ENCODE measurements around the gene SYCP1.
A peak's percentile ranks its signal among the peaks of the same experiment; 100 is the strongest.
"Not testable (repeated sequence)": the region's sequence is repeated elsewhere in the genome, so short reads cannot be mapped to it uniquely, and the experiment has no call there.

Gene SYCP1

GRCh38 chr1:114979278-114979891 is 124.7 kb downstream of the SYCP1 start:
- DNase-seq, result peak; percentile 49

DNA sequence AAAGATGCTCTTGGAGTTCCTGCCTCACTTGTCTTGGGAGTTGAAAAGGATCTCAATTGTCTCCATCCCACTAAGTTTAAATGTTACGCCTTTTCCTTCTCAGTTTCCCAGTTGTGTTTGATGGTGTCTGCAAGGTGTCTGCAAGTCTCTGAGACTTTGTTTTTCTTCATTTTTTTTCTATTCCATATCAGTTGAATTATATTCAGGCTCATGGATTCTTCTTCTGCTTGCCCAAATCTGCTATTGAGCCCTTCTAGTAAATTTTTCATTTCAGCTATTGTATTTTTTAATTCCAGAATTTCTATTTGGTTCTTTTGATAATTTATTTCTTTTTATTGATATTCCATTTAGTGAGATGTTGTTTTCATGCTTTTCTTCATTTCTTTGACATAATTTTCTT is 127.6 kb downstream of the SYCP1 start:
- no peak for DNase-seq

GRCh38 chr1:114986286-114986685 is 131.6 kb downstream of the SYCP1 start:
- no peak for DNase-seq

GRCh38 chr1:114988095-114988494 is 133.4 kb downstream of the SYCP1 start:
- no peak for DNase-seq

DNA sequence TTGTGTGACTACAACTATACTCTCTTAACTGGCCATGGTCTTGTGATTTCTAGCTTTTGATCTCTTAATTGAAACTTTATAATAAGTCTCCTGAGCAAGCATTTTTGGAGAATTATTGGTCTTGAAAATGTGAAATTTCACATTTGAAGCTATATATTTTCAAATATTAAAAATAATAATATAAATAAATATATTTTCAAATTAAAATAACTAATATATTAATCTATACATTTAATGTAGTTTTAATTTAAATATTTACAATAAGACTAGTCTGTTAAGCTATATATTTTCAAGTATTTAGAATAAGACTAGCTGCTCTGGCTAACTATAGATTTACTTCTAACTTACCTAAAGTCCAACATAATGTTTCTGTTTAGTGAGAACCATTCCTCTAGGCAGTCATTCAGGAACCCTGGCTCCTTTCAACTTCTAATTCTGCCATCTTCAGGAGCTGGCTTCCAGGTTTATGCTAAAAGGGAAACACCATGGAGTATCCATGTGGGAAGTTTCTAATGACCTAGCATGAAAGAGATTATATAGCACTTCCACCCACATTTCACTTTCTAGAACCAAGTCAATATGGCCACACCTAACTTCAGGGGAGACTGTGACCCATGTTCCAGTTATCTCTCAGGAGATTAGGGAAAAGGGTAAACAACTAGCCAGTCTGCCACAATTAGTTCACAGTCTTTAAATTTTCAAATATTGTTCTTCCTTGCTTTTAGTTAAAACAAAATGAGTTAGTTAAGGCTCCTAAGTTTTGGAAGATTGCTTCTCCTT is 143.0 kb downstream of the SYCP1 start:
- DNase-seq, result no peak

- DNase-seq, result no peak
Observed at GRCh38 chr1:115006191-115006590, 151.5 kb downstream of the SYCP1 start.

- no peak for DNase-seq
Observed at GRCh38 chr1:115012006-115012405, 157.3 kb downstream of the SYCP1 start.

DNA sequence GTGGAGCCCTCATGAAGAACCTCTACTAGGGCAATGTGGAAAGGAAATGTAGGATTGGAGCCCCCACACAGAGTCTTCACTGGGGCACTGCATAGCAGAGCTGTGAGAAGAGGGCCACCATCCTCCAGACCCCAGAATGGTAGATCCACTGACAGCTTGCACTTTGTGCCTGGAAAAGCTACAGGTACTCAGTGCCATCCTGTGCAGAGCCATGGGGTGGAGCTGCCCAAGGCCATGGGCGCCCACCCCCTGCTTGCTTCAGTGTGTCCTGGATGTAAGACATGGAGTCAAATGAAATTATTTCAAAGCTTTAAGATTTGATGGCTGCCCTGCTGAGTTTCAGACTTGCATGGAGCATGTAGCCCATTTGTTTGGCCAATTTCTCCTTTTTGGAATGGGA is 157.8 kb downstream of the SYCP1 start:
- no peak for DNase-seq

DNA sequence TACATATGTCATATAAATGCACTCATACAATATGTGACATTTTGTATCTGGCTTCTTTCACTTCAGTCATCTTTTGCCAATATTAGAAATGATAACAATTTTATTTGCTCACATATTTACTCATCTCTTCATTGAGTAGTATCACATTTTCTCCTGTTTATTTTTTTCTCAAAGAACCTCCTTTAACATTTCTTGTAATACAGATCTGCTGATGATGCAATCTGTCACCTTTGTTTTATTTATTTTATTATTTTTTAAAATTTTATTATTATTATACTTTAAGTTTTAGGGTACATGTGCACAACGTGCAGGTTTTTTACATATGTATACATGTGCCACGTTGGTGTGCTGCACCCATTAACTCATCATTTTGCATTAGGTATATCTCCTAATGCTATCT is 159.1 kb downstream of the SYCP1 start:
- DNase-seq, result no peak

GRCh38 chr1:115019549-115019948 is 164.9 kb downstream of the SYCP1 start:
- not testable (repeated sequence) for DNase-seq

- DNase-seq, result no peak
Observed at GRCh38 chr1:115021145-115021544, 166.5 kb downstream of the SYCP1 start.

- no peak for DNase-seq
Observed at GRCh38 chr1:115023593-115023992, 168.9 kb downstream of the SYCP1 start.

DNA sequence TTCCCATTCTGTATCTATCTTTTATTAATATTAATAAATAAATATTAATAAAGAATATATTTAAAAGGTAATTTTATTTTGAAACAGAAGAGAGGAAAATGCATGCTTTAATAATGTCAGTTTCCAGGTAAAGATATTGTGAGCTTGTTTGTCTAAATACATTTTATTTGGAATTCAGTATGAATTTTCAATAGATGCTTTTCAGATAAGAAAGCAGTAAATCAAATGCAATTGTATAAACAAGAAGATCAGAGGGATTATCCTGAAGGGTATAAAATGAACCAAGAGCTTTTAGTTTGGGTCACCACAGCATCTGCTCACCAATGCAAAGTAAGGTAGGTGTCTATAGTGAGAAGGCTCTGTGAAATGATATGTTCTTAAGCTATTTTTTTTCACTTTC is 174.9 kb downstream of the SYCP1 start, which contains the start of gene TSHB:
TSS of gene TSHB (plus strand) at position 301 of the 400 bp plus-strand sequence. CDS start 3,537 bp downstream, outside the sequence.
- DNase-seq, result no peak

- DNase-seq, result no peak
Observed at GRCh38 chr1:115031595-115031994, 176.9 kb downstream of the SYCP1 start.

DNA sequence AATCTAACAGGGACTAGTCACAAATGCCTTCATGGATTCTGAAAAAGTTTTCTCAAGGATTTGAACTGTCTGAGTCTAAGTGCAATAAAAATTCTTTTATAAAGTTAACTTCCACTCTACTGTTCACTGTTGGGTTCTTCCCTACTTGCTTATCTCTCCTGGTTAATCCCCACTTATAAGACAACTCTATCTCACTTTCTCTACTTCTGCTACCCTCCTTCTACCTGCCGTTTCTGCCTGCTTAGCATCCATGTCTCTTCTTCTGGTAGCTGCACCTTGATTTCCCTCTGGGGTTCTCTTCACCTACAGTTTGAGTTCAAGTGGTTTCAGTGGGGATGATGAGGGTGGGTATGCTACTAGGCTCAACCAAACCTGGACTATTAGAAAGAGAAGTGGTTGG is 181.0 kb downstream of the SYCP1 start:
- no peak for DNase-seq

DNA sequence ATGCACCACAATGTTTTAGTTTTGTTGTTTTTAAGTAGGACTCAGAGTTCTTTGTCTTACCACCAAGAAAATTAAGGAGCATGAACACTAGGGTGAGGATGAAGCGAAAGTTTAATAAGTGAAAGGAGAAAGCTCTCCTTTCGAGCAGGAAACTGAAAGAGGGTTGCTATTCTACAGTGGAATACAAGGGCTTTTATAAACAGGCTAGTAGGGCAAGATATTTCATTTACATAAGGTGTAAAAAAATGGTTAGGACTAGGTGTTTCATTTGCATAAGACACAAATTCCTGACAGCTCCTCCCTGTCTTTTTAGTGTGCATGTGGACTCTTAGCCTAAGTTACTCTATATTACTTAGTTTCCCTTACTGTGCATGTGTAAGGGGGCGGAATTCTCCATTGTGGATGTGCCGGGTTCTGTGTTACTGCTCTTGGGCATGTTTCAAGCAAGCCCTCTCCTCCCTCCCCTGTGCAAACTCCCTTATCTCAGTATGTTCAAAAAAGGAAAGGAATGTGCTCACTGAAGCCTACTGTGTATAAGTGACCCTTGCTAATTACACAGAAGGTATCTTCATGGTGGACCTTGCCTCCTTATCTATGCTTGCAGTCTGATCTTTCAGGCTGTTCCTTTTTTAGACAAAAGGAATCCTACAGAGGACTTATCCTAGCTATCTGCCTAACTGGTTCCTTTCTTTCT is 182.3 kb downstream of the SYCP1 start:
- no peak for DNase-seq

- no peak for DNase-seq
Observed at GRCh38 chr1:115040501-115040900, 185.8 kb downstream of the SYCP1 start.

DNA sequence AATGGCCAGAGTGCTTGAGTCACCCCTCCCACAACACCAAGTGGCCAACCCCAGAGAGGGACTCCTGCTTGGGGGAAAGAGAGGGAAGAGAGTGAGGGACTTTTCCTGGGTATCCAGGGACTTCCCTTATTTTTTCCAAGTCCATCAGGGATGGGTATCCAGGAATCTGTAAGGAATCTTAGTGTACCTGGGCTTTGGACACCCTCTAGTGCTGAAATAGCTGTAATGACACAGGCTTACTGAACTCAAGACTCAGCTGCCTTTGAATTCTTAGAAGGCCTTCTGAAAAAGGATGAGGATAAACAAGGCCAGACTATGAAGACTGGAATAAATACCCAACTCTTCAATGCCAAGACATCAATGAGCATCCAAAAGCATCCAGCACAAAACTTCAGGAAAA is 187.0 kb downstream of the SYCP1 start:
- DNase-seq, result no peak

Measured in effector CD8-positive, alpha-beta T cell (primary cell).